CD4-positive, alpha-beta T cell treated with Interleukin-4 for 4 hours (primary cell): ENCODE measurements around the gene RNF181.
"Not testable (repeated sequence)": the region's sequence is repeated elsewhere in the genome, so short reads cannot be mapped to it uniquely, and the experiment has no call there.

Experiments
- DNase-seq: peaks from one replicate; pipeline ENCODE4 v3.0.0-alpha.2; 2020

The RNF181 gene

DNA sequence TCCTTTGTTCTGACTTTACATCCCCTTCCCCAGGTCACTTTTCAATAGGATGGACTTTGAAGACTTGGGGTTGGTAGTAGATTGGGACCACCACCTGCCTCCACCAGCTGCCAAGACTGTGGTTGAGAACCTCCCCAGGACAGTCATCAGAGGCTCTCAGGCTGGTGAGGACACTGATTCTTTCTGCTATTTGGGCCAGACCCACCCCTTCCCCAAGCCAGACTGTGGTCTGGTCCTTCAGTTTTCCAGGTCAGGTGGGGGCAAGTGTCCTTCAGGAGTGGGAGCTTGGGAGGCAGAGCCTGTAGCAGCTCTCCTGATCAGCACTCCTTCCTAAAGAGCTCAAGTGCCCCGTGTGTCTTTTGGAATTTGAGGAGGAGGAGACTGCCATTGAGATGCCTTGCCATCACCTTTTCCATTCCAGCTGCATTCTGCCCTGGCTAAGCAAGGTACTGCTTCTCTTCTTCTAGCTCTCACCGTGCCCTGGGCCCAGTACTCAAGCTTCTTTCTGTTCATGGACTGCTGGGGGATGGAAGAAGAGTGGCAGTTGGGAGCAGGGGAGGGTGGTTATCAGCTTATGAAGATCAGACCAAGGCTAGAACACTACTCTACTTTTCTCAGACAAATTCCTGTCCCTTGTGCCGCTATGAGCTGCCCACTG is 1.1 kb downstream of the RNF181 start:
- DNase-seq = no peak

DNA sequence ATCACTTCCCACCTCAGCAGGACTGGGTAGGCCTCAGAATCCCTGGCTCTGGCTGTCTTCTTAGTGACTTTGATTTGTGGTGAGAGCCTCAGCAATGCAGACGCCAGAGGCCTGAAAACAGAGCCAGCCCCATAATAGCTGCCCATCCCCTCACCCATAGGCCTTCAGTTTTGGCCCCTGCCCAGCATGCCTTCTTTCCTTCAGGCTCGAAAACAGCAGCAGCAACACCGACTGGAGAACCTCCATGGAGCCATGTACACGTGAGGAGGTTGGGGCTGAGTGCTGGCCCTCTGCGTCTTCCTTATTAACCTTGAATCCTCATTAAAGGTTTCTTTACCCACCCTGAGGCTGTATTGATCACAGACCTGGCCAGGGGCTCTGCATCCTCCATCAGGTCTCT is 1.7 kb downstream of the RNF181 start:
- DNase-seq = no peak

- DNase-seq = no peak
These were observed 3.2 kb downstream of the RNF181 start for GRCh38 chr2:85598594-85599340.

GRCh38 chr2:85599468-85600234 is 4.1 kb downstream of the RNF181 start:
- DNase-seq = no peak

- DNase-seq = no peak
These were observed 4.7 kb downstream of the RNF181 start for GRCh38 chr2:85600235-85600575.

DNA sequence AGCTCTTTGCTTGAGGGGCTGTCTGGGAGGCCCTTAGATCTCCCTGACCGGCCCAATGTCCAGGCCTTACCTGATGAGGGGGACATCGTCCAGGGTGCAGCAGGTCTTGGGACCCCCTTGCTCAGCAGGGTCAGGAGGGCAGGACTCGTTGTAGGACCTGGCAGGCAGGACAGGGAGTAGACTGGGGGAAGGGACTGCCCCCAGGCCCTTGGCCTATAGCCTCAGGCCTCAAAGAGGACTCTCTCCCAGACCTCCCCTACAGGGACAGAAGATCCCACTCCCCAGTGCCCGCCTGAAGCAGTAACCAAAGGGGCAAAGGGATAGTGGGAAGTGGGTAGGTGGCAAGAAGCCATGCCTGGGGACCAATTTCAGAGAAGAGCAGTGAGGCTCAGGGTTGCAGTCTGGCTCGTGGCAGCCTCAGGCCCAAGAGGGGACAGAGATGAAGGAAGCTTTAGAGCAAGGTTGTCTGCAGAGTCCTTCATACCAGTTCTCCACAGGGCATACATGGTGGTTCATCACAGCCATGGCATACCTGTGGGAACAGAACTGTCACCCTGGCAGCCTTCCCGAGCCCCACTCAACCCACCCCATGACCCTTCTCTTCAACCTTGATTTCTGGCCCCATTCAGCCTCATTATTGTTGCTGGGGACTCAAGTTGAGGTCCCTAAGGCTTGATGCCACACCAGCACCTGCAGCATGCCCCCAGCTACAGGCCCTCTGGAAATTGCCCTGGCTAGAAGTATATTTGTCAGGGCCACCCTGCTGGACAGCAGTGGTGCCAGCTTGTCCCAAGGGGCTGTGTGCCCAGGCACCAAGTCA is 5.6 kb downstream of the RNF181 start:
- DNase-seq = no peak

DNA sequence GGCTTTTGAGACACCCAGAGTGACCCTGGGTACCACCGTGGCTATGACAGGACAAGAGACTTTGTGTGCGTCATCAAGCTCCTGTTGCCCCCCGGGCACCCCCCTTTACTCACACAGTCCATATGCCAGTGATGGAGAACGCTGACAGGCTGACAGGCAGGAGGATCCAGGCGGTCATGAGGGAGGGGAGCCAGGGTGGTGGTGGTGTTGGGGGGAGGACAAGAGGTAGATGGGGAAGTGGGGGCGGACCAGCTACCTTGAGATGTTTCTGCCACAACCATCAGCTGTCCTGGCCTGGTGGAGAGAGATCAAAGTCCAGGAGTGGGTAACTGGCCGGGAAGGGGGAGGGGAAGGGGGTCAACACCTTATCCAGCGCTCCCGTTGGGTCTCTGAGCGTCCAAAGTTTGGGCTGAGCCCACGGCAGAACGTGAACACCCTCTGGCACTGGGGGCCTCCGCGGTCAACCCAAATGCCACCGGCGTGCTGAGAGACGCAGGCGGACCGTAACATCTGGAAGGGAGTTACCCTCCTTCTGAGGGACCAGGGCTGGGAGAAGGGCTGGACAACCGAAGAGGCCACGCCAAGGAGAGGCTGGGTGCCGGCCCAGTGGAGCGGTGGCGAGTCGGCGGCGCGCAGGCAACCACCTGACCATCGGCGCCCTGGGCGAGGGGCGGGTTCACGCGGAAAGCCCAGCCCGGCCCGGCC is 6.4 kb downstream of the RNF181 start:
- DNase-seq = no peak

- peak; percentile 89 for DNase-seq
These were observed 7.1 kb downstream of the RNF181 start, which contains the start of gene TMEM150A for GRCh38 chr2:85602476-85603234. Gene TMEM150A, minus strand, starts transcription at chr2:85602698. Its CDS starts 750 bp downstream, at chr2:85601948.

DNA sequence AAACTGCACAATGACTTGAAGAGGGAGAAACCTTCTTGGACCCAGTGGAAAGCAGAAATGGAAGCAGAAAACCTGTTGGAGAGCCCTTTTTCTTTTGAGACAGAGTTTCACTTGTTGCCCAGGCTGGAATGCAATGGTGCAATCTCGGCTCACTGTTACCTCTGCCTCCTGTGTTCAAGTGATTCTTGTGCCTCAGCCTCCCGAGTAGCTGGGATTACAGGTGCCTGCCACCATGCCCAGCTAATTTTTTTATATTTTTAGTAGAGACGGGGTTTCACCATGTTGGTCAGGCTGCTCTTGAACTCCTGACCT is 8.5 kb downstream of the RNF181 start:
- not testable (repeated sequence) for DNase-seq

- DNase-seq = no peak
These were observed 9.2 kb downstream of the RNF181 start for GRCh38 chr2:85604568-85605339.

DNA sequence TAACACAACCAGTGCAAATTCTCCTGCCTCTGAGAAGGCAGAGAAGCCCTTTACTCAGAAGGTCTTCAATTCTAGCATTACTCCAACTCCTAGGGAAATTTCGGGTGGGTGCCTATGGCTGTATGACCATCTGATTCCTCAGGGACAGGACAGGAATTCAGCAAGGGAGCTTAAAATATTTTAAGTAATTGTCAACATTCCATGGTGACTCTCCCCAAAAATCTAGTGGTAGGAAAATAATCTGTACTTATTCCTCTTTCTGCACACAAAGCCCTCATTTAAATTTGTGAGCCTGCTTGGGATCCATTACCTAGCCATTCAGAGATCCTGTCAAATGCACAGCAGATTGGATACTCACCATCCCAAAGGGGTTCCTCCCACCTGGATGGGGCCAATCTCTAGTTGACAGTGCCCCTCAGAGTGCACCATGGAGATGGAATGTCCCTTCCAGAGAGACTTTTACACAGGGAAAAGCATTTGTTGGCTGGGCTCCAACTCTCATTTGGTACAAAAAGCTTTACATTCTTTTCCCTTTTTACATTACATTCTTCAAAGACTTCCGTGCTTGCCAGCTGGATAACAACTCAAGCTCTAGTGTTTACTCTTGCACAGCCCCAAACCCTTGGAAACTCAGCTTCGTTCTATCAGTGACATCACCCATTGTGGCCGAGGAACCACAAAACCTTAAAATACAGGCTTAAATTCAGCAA is 10.0 kb downstream of the RNF181 start:
- no peak for DNase-seq

GRCh38 chr2:85606116-85606455 is 10.5 kb downstream of the RNF181 start:
- DNase-seq = no peak

- no peak for DNase-seq
These were observed 12.0 kb downstream of the RNF181 start for GRCh38 chr2:85607268-85608215.

- DNase-seq = no peak
These were observed 15.7 kb downstream of the RNF181 start for GRCh38 chr2:85611217-85611704.

DNA sequence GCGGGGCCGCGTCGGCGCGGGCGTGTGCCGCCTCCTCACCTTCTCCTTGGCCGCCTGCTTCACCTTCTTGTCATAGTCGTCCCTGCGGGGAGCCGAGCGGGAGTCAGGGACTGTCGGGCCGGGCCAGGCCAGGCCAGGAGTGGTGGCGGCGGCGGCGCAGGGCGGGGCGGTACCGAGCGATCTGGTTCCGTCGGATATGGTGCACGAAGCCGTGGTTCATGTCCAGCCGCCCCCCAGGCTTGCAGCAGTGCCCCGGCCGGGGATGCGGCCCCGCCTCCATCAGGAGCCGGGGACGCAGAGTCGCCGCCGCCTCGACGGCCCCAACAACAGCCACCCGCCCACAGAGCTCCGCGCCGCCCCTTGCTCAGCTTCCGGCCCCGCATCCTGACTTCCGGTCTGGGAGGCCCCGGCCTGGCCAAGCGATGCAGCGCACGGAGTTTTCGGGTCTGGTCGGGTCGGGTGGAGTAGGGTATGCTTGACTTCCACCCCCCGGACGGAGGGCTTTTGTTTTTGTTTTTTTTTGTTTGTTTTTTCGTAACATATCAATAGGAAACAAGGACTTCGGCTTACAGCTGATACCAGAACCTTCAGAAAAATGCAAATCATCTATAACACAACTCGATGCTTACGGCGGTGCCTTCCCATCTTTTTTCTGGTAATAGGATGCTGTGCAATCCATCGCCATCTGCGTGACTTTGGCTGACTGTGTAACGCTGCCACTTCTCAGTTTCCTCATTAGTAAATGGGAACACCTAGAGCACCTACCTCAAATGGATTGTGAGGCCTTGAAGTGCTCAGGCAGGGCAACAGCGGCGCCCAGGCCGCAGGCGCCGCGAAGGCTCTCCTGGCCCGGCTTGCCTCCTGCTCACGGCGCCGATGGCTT is 16.4 kb downstream of the RNF181 start, which contains the start of gene C2orf68:
C2orf68 (minus strand) TSS at position 362 of the 883 bp plus-strand sequence; CDS start at position 280, 82 bp downstream.
- peak; percentile 85 for DNase-seq

DNA sequence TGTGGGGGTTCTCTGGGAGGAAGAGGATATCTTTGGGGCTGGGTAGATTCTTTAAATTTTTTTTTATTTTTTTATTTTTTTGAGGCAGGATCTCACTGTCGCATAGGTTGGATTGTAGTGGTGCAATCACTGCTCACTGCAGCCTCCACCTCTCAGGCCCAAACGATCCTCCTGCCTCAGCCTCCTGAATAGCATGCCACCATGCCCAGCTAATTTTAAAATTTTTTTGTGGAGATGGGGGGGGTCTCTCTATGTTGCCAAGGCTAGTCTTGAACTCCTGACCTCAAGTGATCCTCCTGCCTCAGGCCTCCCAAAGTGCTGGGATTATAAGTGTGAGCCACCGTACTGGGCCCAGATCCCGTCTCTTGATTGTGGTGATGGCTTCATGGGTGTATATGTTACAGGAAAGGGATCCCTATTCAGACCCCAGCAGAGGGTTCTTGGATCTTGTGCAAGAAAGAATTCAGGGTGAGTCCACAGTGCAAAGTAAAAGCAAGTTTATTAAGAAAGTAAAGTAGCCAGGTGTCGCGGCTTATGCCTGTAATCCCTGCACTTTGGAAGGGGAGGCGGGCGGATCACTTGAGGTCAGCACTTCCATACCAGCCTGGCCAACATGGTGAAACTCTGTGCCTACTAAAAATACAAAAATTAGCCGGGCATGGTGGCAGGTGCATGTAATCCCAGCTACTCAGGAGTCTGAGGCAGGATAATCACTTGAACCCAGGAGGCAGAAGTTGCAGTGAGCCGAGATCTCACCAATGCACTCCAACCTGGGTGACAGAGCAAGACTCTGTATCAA is 18.4 kb downstream of the RNF181 start:
- no peak for DNase-seq

- not testable (repeated sequence) for DNase-seq
These were observed 19.2 kb downstream of the RNF181 start for GRCh38 chr2:85614757-85615156.
